ENCODE data around the gene RSAD1. TPM values are rescaled to one million over a fixed set of nuclear protein-coding genes. Genes with fewer than 3 reads are reported as not detected.

RSAD1 gene
- total RNA-seq, 4 donors from 2014 or later = 10.7 to 26.3 (median 21.3) TPM

DNA sequence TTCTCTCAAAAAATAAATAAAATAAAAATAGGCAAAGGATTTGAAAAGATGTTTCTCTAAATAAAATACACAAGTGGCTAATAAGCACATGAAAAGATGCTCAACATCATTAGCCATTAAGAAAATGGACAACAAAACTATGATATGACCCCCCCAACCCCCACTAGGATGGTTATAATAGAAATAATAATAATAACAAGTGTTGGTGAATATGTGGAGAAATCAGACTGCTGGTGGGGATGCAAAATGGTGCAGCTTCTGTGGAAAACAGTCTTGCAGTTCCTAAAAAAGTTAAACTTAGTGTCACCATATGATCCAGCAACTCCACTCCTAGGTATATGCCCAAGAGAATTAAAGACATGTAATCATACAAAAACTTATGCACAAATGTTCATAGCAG is 20.6 kb downstream of the RSAD1 start:
- no peaks in the 10 kb centered on the region for H3K9me3 ChIP-seq

DNA sequence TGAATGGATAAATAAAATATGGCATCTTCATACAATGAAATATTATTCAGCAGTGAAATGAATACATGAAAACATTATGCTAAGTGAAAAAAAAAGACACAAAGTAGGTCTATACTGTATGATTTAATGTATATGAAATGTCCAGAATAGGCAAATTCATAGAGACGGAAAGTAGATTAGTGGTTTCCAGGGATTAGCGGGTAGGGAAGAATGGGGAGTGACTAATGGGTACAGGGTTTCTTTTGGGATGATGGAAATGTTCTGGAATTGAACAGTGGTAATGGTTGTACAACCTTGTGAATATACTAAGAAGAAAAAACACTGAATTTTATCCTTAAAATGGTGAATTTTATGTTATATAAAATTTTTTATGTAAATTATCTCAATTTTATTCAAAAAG is 21.1 kb downstream of the RSAD1 start:
- no peak overlapping the region for H3K27ac ChIP-seq
- no peaks in the 10 kb centered on the region for H3K36me3 ChIP-seq
- no peak overlapping the region for H3K4me3 ChIP-seq
- no peaks in the 10 kb centered on the region for H3K9me3 ChIP-seq
- no peak for ATAC-seq
- TF ChIP-seq POLR2A (IDR thresholded peaks at IDR 0.05) (no peak), EP300 (IDR thresholded peaks at IDR 0.05) (no peak), POLR2AphosphoS5 (IDR thresholded peaks at IDR 0.05) (no peak)
- TF ChIP-seq, protein P1, sequence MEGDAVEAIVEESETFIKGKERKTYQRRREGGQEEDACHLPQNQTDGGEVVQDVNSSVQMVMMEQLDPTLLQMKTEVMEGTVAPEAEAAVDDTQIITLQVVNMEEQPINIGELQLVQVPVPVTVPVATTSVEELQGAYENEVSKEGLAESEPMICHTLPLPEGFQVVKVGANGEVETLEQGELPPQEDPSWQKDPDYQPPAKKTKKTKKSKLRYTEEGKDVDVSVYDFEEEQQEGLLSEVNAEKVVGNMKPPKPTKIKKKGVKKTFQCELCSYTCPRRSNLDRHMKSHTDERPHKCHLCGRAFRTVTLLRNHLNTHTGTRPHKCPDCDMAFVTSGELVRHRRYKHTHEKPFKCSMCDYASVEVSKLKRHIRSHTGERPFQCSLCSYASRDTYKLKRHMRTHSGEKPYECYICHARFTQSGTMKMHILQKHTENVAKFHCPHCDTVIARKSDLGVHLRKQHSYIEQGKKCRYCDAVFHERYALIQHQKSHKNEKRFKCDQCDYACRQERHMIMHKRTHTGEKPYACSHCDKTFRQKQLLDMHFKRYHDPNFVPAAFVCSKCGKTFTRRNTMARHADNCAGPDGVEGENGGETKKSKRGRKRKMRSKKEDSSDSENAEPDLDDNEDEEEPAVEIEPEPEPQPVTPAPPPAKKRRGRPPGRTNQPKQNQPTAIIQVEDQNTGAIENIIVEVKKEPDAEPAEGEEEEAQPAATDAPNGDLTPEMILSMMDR (IDR thresholded peaks at IDR 0.05) = no peak
- H3K27me3 ChIP-seq = no peaks in the 10 kb centered on the region
- no peaks in the 10 kb centered on the region for H3K4me1 ChIP-seq
- WGBS, 2 donors (ENCODE audit: low coverage in 1 of 2) = 92 to 97% methylated on average over 2 of the region's 2 CpGs

More for the DNA sequence above, 20.6 kb downstream of the RSAD1 start:
- TF ChIP-seq EP300 (IDR thresholded peaks at IDR 0.05) (no peak), POLR2A (IDR thresholded peaks at IDR 0.05) (no peak), POLR2AphosphoS5 (IDR thresholded peaks at IDR 0.05) (no peak)
- TF ChIP-seq, protein P1 (IDR thresholded peaks at IDR 0.05) = no peak
- H3K36me3 ChIP-seq = no peaks in the 10 kb centered on the region
- H3K27me3 ChIP-seq = no peaks in the 10 kb centered on the region
- no peaks in the 10 kb centered on the region for H3K4me1 ChIP-seq
- H3K27ac ChIP-seq = no peak overlapping the region
- no peak for ATAC-seq
- no peak overlapping the region for H3K4me3 ChIP-seq

DNA sequence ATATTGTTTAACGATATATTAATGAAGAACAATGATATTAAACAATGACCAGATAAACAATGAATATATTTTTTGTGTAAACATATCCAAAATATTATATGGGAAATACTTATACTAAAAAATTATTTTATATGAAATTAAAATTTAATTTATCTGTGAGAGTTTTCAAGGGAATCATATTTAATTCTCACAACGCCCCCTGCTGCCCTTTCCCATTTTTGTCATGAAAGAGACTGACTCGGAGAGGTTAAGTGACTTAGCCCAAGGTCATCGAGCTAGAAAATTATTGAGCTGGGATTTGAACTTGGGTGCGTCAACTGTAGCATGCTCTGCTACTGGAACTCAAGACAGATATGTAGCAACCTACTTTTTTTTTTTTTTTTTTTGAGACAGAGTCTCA is 22.4 kb downstream of the RSAD1 start:
- no peak for ATAC-seq
- WGBS, 2 donors (ENCODE audit: low coverage in 1 of 2) = 35 to 54% methylated on average over 5 of the region's 5 CpGs
- no peaks in the 10 kb centered on the region for H3K9me3 ChIP-seq
- no peaks in the 10 kb centered on the region for H3K27me3 ChIP-seq
- H3K4me1 ChIP-seq = no peaks in the 10 kb centered on the region
- no peak overlapping the region for H3K27ac ChIP-seq
- H3K4me3 ChIP-seq = no peak overlapping the region
- TF ChIP-seq POLR2AphosphoS5 (IDR thresholded peaks at IDR 0.05) = no peak
- TF ChIP-seq, protein P1 (IDR thresholded peaks at IDR 0.05) = peak in 2 of 4 experiments; percentile 23 to 40
- H3K36me3 ChIP-seq = no peaks in the 10 kb centered on the region

DNA sequence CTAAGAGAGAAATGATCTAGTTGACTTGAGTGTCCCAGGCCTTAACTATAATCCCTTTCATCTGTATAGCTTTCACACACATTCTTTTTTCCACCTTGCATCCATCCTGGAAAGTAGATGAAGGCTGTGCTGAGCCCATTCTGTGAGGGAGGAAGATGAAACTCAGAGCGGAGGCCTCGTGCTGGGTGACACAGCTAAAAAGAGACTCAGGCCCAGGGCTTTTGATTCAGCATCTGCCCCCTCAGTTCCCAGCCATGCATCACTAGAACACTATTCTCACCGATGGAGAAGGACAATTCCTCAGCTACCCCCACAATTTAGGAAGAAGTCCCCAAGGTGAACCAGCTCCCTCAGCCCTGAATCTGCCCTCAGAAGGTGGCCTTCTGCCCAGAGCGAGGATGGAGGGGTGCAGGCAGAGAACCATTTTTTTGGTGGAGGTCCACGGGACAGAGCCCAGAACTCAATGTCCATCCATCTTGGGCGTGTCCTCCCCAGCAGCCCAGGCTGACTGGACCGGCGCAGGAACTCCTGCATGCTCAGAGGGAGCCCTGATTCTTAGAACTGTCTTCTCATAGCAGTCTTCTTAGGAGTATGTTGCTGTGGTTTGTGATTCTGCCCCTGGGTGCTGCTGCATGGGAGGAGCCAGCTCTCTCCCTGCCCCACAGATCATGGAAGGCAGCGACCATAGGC is 23.8 kb downstream of the RSAD1 start:
- TF ChIP-seq POLR2A (IDR thresholded peaks at IDR 0.05) (no peak), EP300 (IDR thresholded peaks at IDR 0.05) (no peak), POLR2AphosphoS5 (IDR thresholded peaks at IDR 0.05) (no peak)
- TF ChIP-seq, protein P1 (IDR thresholded peaks at IDR 0.05) = no peak
- no peak for ATAC-seq
- no peaks in the 10 kb centered on the region for H3K36me3 ChIP-seq

DNA sequence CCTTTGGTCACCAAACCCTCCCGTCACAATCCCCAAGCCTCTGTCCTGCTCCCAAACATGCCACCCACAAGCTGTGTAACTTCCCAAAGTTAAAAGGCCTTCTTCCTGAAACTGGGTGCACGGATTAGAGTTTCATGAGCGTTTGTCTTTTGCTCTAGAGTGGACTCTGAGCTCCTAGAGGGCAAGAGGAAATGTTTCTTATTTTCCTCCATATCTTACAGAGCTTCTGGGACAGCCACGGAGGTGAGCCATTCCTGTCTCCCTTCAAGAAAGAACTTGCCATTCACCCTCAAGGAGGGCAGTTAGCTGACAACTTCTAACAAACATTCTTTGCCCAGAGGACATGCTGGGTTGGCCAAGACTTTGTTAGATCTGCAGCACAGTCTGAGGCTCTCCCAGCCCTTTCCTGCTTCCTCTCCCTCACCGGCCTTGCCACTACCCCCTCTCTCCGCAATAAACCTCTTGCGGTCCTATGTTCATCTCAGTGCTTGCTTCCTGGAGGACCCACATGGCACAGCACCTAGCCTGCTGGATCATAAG is 27.0 kb downstream of the RSAD1 start:
- Histone ChIP-seq H3K36me3 (no peaks in the 10 kb centered on the region), H3K4me1 (peaks cover 0 to 18% (median 3%) of the 10 kb centered on the region in 3 donors), H3K27ac (no peak overlapping the region), H3K9me3 (no peaks in the 10 kb centered on the region), H3K4me3 (no peak overlapping the region), H3K27me3 (no peaks in the 10 kb centered on the region)
- WGBS, 2 donors (ENCODE audit: low coverage in 1 of 2) = 62 to 68% methylated on average over 4 to 5 of the region's 7 CpGs
- ATAC-seq = no peak
- no peak for TF ChIP-seq POLR2A (IDR thresholded peaks at IDR 0.05)
- no peak for TF ChIP-seq POLR2AphosphoS5 (IDR thresholded peaks at IDR 0.05)
- TF ChIP-seq, protein P1 (IDR thresholded peaks at IDR 0.05) = no peak
- TF ChIP-seq EP300 (IDR thresholded peaks at IDR 0.05) = no peak

More for the DNA sequence above, 23.8 kb downstream of the RSAD1 start:
- Histone ChIP-seq H3K4me1 (peaks cover 0 to under 1% (median 0%) of the 10 kb centered on the region in 3 donors), H3K4me3 (no peak overlapping the region), H3K27me3 (no peaks in the 10 kb centered on the region), H3K27ac (no peak overlapping the region), H3K9me3 (no peaks in the 10 kb centered on the region)
- 80% methylated on average over 1 of the region's 9 CpGs; no CpG with 5 or more reads in 1 of the 2 donors for WGBS, 2 donors (ENCODE audit: low coverage in 1 of 2)

Data from gastroesophageal sphincter (tissue), 4 donors.